Activated CD8-positive, alpha-beta memory T cell treated with anti-CD3 and anti-CD28 coated beads, Interleukin-2, amount 50 U/mL, for 24 hours (primary cell): ENCODE measurements around the gene PKNOX2.

Source experiments
- DNase-seq: peaks from one replicate; pipeline ENCODE4 v3.0.0-alpha.2; 2020; ENCODE audit errors: extremely low read depth

The PKNOX2 gene

GRCh38 chr11:125476721-125477120 is 312.2 kb downstream of the PKNOX2 start:
- no peak for DNase-seq

DNA sequence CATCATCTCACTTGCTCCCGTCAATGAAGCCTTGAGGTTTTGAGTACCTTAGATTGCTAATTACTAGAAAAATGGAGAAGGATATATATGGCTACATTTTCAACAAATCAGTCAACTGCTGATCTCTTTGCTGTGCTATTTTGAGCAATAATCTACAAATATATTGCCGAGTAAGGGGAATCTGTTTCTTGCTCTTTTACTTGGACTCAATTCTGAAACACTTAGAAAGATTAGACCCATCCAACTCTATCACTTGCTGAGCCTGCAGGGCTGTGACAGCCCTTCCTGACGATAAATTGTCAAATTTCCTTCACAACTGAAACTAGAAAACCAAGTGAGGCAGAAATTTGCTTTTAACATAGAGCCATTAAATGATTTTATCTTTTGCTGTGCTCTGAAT is 314.6 kb downstream of the PKNOX2 start:
- DNase-seq = no peak

DNA sequence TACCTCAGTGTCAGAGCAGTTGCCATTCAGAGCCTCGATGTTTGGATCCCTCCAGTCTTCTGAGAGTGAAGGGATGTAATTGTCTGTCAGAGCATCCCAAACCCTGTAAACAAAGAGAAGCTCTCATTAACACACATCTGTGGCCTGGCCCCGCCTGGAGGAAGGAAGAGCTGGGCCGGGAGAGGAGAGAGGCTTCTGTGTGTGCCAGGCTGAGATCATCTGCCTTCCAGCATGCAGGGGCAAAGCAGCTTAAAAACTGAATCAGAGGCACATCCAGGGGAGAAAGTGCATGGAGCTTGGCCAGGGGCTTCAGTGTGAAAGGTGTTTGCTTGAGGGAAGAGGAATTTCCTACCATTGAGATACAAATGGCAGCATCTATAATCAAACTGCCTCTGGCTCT is 317.0 kb downstream of the PKNOX2 start:
- no peak for DNase-seq
